GM19240 (cell line): ENCODE data around the gene PCYT2.

Experiments
- DNase-seq: peaks from one replicate; pipeline ENCODE4 v3.0.0; 2011; ENCODE audit warnings: low spot score; ENCODE audit not compliant: insufficient read length

PCYT2 gene

DNA sequence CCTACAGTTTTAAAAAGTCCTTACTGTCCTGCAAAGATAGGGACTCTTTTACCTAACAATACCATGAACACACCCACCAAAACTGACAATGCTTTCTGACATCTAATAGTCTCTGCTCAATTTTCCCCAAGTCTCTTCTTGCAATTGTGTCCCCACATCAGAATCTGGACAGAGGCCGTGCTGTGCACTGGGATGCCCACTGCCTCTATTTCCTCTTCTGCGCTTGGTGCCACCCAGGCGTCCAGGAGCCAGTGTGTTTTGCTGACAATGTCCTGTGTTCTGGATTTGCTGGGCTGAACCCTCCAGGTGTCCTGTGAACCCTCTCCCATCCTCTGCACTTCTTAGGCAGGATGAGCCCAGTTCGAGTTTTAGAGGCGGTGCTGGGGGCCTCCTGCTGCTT is 33.6 kb downstream of the PCYT2 start:
- DNase-seq, result no peak

DNA sequence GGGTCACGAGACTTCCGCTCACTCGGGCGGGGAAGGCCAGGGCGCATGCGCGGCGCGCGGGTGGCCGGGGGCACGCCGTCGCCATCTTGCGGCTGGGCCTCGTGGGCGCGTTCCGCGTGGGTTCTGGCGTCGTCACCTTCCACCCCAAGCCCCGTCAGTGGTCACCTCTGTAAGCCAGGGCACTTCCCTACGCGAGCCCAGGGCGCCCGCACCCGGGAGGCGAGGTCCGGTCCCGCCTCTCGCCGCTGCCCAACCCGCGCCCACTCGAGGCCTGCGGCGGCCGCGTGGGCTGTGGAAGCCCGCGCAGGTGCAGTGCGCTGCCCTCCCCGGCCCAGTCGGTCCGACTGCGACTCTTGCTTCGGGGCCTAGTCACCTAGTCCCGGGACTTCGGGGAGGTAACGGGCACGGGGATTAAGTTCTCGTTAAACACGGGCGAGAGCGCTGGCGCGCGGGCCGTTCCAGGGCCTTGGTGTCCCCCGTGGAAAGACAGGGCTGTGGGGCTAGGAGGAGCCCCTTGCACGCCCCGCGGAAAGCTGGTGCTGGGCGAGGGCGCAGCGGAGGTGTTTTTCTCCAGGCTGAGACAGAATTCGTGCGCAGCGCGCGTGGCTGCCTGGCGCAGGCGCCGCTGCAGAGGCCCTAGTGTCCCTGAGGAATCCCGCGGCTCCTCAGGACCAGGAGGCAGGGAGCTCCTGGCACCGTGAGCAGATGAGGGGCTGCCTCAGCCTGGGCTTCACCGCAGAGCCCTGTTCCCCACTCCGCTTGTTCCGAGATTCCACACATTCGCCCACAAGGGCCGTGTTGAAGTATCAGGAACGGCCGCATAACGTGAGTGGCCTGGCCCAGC is 39.6 kb downstream of the PCYT2 start:
- peak; percentile 92 for DNase-seq

GRCh38 chr17:81870981-81871386 is 40.2 kb downstream of the PCYT2 start, which contains the start of gene ARHGDIA:
ARHGDIA (minus strand) TSS chr17:81871337; CDS start chr17:81869930, 1,407 bp downstream.
- DNase-seq, result no peak

- peak; percentile 29 for DNase-seq
Measured at GRCh38 chr17:81870131-81870980, 40.8 kb downstream of the PCYT2 start.

DNA sequence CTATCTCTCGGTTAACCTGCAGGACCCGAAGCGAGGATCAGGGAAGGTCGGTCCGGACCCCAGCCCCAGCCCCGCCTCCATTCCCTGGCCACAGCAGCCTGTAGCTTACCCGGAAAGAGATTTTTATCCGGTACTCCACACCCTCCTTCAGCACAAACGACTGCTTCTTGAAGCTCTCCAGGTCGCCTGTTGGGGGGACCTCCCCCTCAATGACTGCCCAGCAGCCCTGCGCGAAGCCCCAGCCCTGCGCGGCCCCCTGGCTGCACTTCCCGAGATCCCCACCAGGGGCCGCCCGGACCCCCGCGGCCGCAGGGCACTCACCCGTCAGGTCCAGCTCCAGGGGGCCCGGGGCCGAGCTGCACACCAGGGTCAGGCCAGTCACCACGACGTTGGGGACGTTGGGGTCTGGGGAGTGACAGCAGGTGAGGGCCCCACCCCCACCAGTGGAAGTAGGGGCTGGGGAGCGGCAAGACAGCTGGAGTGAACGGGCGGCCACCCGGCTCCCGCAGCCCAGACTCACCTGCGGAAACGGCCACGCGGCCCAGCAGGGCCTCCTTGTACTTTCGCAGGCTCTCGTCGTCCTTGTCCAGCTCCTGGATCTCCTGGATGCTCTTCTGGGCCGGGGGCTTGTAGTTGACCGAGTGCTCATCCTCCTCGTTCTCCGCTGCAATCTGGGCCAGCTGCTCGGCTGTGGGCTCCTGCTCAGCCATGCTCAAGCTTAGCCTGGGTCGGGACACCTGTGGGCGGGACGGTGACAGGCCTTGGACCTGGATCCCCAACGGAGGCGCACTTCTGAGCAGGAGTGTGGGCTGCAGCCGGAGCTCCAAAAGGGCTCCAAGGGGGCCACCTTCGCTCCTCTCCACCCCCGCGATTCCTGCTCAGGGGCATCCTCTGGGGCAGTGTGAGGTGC is 41.7 kb downstream of the PCYT2 start:
- DNase-seq, result peak; percentile 35

- no peak for DNase-seq
Measured at GRCh38 chr17:81868674-81869220, 42.5 kb downstream of the PCYT2 start.

- DNase-seq, result no peak
Measured at GRCh38 chr17:81867991-81868673, 43.1 kb downstream of the PCYT2 start.

- DNase-seq, result no peak
Measured at GRCh38 chr17:81867170-81867990, 43.8 kb downstream of the PCYT2 start.

DNA sequence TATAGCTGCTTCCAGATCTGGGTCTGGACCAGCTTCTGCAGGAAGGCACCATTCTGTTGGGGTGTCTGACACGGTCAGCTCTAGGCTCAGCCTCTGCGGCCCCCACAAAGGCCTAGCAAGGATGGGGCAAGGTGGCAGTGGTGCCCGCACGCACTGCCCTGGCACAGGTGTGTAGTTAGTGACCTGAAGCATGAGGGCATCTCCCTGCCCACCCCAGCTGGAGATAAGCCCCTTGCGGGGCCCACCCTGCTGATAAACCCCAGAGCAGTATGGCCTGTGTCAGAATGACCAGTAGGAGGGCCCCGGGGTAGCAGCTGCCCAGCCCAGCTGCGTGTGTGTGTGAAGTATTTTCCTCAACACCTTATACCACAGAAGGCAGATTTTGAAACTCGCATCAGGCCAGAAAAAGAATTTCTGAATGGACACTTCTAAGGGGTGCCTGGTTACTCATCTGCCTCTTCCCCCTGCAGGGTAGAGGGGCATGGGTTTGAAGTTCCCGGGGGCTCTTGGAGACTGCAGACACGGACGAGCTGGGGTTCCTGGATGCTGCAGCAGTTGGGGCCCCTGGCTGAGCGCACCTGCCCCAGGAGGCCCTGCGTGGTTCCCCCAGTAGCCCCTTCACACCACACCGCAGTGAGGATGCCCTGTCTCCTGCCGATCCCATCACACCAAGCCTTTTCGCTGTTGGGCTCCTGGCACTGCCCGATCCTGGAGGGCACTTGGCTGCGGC is 44.6 kb downstream of the PCYT2 start:
- no peak for DNase-seq

GRCh38 chr17:81865733-81866439 is 45.3 kb downstream of the PCYT2 start:
- no peak for DNase-seq

DNA sequence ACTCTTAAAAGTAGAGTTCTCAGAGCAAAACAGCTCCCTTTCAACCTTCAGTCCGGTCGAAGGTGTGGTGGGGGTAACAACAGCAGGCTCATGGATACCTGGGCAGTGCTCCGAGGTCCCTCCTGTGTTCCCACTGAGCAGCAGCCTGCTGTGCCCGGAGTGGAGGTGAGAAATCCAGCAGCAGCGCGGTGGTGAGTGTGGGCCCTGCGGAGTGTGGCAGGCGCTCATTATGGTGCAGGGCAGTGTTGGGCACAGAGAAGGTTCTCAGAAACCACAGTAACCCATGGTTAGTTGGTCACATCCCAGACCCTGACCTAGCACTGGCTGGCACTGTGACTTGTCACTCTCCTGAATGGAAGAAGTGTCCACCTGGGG is 45.9 kb downstream of the PCYT2 start:
- no peak for DNase-seq

DNA sequence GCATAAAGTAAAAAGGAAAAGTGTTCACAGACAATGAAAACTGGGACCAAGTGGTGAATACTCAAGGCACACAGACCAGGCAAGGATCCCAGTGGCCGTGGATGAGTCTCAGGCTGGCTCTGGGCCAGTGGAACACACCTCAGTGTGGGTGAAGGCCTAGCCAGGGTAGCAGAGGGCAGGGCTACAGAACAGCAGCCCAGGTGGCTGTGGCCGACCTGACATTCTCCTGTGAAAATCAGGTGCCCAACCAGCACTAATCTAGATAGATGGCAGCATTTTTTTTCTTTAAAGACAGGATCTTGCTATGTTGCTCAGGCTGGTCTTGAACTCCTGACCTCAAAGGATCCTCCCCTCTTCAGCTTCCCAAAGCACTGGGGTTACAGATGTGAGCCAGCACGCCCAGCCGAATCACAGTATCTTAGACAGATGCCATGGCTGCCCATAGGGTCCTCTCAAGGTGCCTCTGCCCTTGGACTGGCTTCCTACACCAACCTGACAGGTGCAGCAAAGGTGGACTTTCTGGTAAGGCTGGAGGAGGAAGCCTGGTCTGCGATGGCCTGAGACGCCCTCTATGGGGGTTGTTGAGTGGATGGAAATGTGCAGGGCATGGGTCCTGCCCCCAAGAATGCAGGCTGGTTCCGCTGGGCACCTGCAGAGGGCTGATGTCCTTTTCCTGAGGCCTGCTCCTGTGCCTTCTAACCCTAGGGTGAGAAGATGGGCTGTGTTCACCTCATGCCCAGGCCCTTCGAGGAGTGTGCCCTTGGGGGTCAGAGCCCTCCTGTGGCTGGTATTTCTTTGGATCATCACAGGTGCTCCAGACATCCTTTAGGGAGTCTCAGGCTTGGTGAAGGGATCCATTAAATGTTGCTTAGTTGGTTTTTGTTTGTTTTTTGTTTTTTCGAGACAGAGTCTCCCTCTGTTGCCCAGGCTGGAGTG is 47.1 kb downstream of the PCYT2 start:
- no peak for DNase-seq

DNA sequence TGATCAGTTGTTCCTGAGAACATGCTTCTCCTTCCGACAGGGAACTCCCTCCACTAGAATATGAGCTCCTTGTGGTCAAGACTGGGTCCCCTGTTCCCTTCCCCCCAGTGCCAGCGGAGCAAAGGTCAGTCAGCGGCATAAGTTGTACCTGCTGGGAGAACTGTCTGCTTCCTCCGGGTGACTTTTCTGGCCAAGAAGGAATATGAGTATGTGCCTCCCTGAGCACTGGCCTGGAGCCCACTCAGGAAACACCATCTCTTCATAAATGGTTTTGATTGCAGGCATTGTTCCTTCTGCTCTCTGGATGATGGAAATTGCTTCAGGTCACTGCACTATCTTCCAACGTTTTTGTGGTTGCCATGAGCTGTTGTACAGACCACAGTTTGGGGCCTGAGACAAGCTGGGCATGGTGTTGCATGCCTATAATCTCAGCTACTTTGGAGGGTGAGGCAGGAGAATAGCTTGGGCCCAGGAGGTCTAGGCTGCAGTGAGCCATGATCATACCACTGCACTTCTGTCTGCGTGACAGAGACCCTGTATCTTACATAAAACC is 48.0 kb downstream of the PCYT2 start:
- no peak for DNase-seq

GRCh38 chr17:81860756-81861568 is 50.2 kb downstream of the PCYT2 start:
- DNase-seq, result peak; percentile 96

- no peak for DNase-seq
Measured at GRCh38 chr17:81859906-81860755, 51.1 kb downstream of the PCYT2 start, which contains the start of gene P4HB. P4HB (minus strand) TSS chr17:81860535; CDS start chr17:81860471, 64 bp downstream.
